ENCODE results near the gene VPS72. TPM values are rescaled to one million over a fixed set of nuclear protein-coding genes. Genes with fewer than 3 reads are reported as not detected.

The VPS72 gene
- total RNA-seq, 1 experiment from 2014 or later = 75.1 TPM

GRCh38 chr1:151135433-151136385 is 54.3 kb downstream of the VPS72 start:
- intact Hi-C loops (cut with micrococcal nuclease) = no loop called here
- no peaks in the 10 kb centered on the region for H3F3A ChIP-seq (ENCODE audit: low read length, unreplicated experiment)
- H3K36me3 ChIP-seq (ENCODE audit: low read depth, low read length) = no peaks in the 10 kb centered on the region
- H2AFZ ChIP-seq (ENCODE audit: low read length) = no peak overlapping the region
- no peak overlapping the region for H3K9ac ChIP-seq (ENCODE audit: low read length)
- ATAC-seq (no peak), DNase-seq (no peak)
- no peaks in the 10 kb centered on the region for H4K20me1 ChIP-seq (ENCODE audit: low read length)
- TF ChIP-seq EZH2 (IDR thresholded peaks at IDR 0.05; ENCODE audit: low read length, unreplicated experiment) (no peak), CTCF (conservative IDR thresholded peaks at IDR 0.05; ENCODE audit: low read depth, low read length) (no peak), EZH2phosphoT487 (IDR thresholded peaks at IDR 0.05; ENCODE audit: borderline replicate concordance, low read length) (no peak)
- CTCF ChIA-PET = no interaction called here
- no TSS peak for BruUV-seq (replicated peaks)
- H3K27ac ChIP-seq (ENCODE audit: low read length) = no peak overlapping the region
- POLR2A ChIA-PET (ENCODE audit: unreplicated experiment) = no interaction called here
- H3K4me3 ChIP-seq (ENCODE audit: low read length) = no peak overlapping the region
- H3K27me3 ChIP-seq (ENCODE audit: low read length) = no peaks in the 10 kb centered on the region
- no peaks in the 10 kb centered on the region for H3K79me2 ChIP-seq (ENCODE audit: low read length)
- H3K4me1 ChIP-seq (ENCODE audit: insufficient read depth, low read length) = no peaks in the 10 kb centered on the region
- no peak overlapping the region for H3K4me2 ChIP-seq (ENCODE audit: low read length)
- H3K9me2 ChIP-seq (replicated peaks; ENCODE audit: low read length) = no peaks in the 10 kb centered on the region
- H3K9me3 ChIP-seq (ENCODE audit: low read length) = no peaks in the 10 kb centered on the region

GRCh38 chr1:151134991-151135390 is 55.0 kb downstream of the VPS72 start:
- TF ChIP-seq EZH2phosphoT487 (IDR thresholded peaks at IDR 0.05; ENCODE audit: borderline replicate concordance, low read length) = no peak
- no peak for TF ChIP-seq EZH2 (IDR thresholded peaks at IDR 0.05; ENCODE audit: low read length, unreplicated experiment)
- TF ChIP-seq CTCF (conservative IDR thresholded peaks at IDR 0.05; ENCODE audit: low read depth, low read length) = no peak
- DNase-seq (no peak), ATAC-seq (no peak)
- no peaks in the 10 kb centered on the region for H3K79me2 ChIP-seq (ENCODE audit: low read length)
- no peaks in the 10 kb centered on the region for H3K9me2 ChIP-seq (replicated peaks; ENCODE audit: low read length)
- H3K9ac ChIP-seq (ENCODE audit: low read length) = no peak overlapping the region
- H3K27me3 ChIP-seq (ENCODE audit: low read length) = no peaks in the 10 kb centered on the region
- no peaks in the 10 kb centered on the region for H3K9me3 ChIP-seq (ENCODE audit: low read length)
- CTCF ChIA-PET = no interaction called here
- no peak overlapping the region for H3K4me2 ChIP-seq (ENCODE audit: low read length)
- no peak overlapping the region for H3K4me3 ChIP-seq (ENCODE audit: low read length)
- POLR2A ChIA-PET (ENCODE audit: unreplicated experiment) = no interaction called here
- H3F3A ChIP-seq (ENCODE audit: low read length, unreplicated experiment) = no peaks in the 10 kb centered on the region
- no TSS peak for BruUV-seq (replicated peaks)
- H3K4me1 ChIP-seq (ENCODE audit: insufficient read depth, low read length) = no peaks in the 10 kb centered on the region
- no peaks in the 10 kb centered on the region for H4K20me1 ChIP-seq (ENCODE audit: low read length)
- intact Hi-C loops (cut with micrococcal nuclease) = no loop called here
- H2AFZ ChIP-seq (ENCODE audit: low read length) = no peak overlapping the region
- H3K27ac ChIP-seq (ENCODE audit: low read length) = no peak overlapping the region
- no peaks in the 10 kb centered on the region for H3K36me3 ChIP-seq (ENCODE audit: low read depth, low read length)

GRCh38 chr1:151134396-151134795 is 55.6 kb downstream of the VPS72 start:
- BruUV-seq (replicated peaks) = no TSS peak
- ChIA-PET CTCF (no interaction called here), POLR2A (ENCODE audit: unreplicated experiment) (no interaction called here)
- TF ChIP-seq EZH2 (IDR thresholded peaks at IDR 0.05; ENCODE audit: low read length, unreplicated experiment) = no peak
- TF ChIP-seq EZH2phosphoT487 (IDR thresholded peaks at IDR 0.05; ENCODE audit: borderline replicate concordance, low read length) = no peak
- TF ChIP-seq CTCF (conservative IDR thresholded peaks at IDR 0.05; ENCODE audit: low read depth, low read length) = no peak
- no peaks in the 10 kb centered on the region for H3K9me2 ChIP-seq (replicated peaks; ENCODE audit: low read length)
- H4K20me1 ChIP-seq (ENCODE audit: low read length) = no peaks in the 10 kb centered on the region
- no peak for DNase-seq
- H3K4me2 ChIP-seq (ENCODE audit: low read length) = no peak overlapping the region
- H3K36me3 ChIP-seq (ENCODE audit: low read depth, low read length) = no peaks in the 10 kb centered on the region
- H3K4me1 ChIP-seq (ENCODE audit: insufficient read depth, low read length) = no peaks in the 10 kb centered on the region
- intact Hi-C loops (cut with micrococcal nuclease) = no loop called here
- H3K27ac ChIP-seq (ENCODE audit: low read length) = no peak overlapping the region
- no peaks in the 10 kb centered on the region for H3K79me2 ChIP-seq (ENCODE audit: low read length)
- no peak overlapping the region for H3K4me3 ChIP-seq (ENCODE audit: low read length)
- H3K27me3 ChIP-seq (ENCODE audit: low read length) = no peaks in the 10 kb centered on the region
- no peaks in the 10 kb centered on the region for H3F3A ChIP-seq (ENCODE audit: low read length, unreplicated experiment)
- no peak for ATAC-seq
- H2AFZ ChIP-seq (ENCODE audit: low read length) = no peak overlapping the region
- no peak overlapping the region for H3K9ac ChIP-seq (ENCODE audit: low read length)
- no peaks in the 10 kb centered on the region for H3K9me3 ChIP-seq (ENCODE audit: low read length)

Measured in PC-3 (cell line).